Measurements from ENCODE around the gene ZDHHC7. TPM values are rescaled to one million over a fixed set of nuclear protein-coding genes. Genes with fewer than 3 reads are reported as not detected.

The ZDHHC7 gene
- 10 to 100 TPM; 38.7 to 69.6 (median 41.1) TPM for total RNA-seq

GRCh38 chr16:85010931-85011845, at the start of gene ZDHHC7:
Gene ZDHHC7, minus strand, starts transcription at chr16:85011535. Its CDS starts 20,917 bp downstream, at chr16:84990618.
- TF ChIP-seq POLR2A (IDR thresholded peaks at IDR 0.05) (peak; percentile 93), POLR2AphosphoS5 (IDR thresholded peaks at IDR 0.05) (peak; percentile 91 to 95 (median 95))
- TF ChIP-seq, protein P1, sequence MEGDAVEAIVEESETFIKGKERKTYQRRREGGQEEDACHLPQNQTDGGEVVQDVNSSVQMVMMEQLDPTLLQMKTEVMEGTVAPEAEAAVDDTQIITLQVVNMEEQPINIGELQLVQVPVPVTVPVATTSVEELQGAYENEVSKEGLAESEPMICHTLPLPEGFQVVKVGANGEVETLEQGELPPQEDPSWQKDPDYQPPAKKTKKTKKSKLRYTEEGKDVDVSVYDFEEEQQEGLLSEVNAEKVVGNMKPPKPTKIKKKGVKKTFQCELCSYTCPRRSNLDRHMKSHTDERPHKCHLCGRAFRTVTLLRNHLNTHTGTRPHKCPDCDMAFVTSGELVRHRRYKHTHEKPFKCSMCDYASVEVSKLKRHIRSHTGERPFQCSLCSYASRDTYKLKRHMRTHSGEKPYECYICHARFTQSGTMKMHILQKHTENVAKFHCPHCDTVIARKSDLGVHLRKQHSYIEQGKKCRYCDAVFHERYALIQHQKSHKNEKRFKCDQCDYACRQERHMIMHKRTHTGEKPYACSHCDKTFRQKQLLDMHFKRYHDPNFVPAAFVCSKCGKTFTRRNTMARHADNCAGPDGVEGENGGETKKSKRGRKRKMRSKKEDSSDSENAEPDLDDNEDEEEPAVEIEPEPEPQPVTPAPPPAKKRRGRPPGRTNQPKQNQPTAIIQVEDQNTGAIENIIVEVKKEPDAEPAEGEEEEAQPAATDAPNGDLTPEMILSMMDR (IDR thresholded peaks at IDR 0.05): no peak
- intact Hi-C loops (cut with DNase I; ENCODE audit: low total_unique reads): no loop called here
- DNase-seq (ENCODE audit: low spot score in 2 of 2): peak; percentile 64 to 88
- Histone ChIP-seq H3K36me3 (no peaks in the 10 kb centered on the region), H3K27me3 (no peaks in the 10 kb centered on the region), H3K4me1 (peaks cover 0 to 4% of the 10 kb centered on the region in 2 donors), H3K9me3 (no peaks in the 10 kb centered on the region), H3K4me3 (peak within 1 kb of the TSS; percentile 86 to 92 (median 86)), H3K27ac (peak within 1 kb of the TSS; percentile 97)

DNA sequence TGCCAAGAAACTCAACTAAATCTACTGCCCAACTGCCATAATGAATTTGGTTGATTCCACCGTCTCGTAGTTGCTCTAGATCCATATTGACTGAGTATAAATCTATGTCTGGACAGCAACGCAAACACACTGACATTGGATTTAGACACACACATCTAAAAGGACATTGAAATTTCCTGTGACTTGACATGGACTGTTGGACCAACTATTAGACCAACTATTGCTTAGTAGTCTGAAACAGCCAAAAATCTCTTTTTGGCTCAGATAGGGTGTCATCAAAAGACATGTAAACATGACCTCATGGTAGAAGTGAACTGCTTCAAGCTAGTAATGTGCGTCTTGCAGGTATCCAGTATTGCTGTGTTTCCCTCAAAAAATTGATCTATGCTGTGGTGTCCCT, 47.6 kb upstream of the ZDHHC7 start:
- H3K4me1 ChIP-seq: peaks cover 0 to 9% of the 10 kb centered on the region in 2 donors
- intact Hi-C loops (cut with DNase I; ENCODE audit: low total_unique reads): no loop called here
- H3K27ac ChIP-seq: no peak overlapping the region
- no peak overlapping the region for H3K4me3 ChIP-seq
- no peaks in the 10 kb centered on the region for H3K9me3 ChIP-seq
- DNase-seq (ENCODE audit: low spot score in 2 of 2): no peak
- TF ChIP-seq, protein P1 (IDR thresholded peaks at IDR 0.05): no peak
- no peak for TF ChIP-seq POLR2AphosphoS5 (IDR thresholded peaks at IDR 0.05)
- TF ChIP-seq POLR2A (IDR thresholded peaks at IDR 0.05): no peak
- no peaks in the 10 kb centered on the region for H3K27me3 ChIP-seq
- no peaks in the 10 kb centered on the region for H3K36me3 ChIP-seq

DNA sequence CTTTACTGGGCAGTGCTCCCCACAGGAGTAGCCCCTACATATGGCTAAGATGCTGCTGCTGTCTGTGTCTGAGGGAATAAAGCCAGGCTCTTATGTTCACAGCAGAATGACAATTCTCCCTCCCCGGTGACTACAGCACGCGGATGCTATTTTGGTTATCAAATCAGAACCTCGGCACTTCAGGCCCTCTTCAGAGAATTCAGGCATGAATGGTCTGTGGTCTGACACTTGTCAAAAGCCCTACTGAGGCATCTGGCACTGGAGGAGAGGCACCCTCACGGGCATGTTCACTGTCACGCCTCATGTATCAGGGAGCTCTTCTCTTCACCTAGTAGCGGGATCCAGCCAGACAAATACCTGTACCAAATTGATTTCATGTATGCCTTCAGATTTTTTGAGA, 46.6 kb upstream of the ZDHHC7 start:
- Histone ChIP-seq H3K4me1 (peaks cover 0 to 9% of the 10 kb centered on the region in 2 donors), H3K27me3 (no peaks in the 10 kb centered on the region), H3K27ac (no peak overlapping the region), H3K4me3 (no peak overlapping the region), H3K9me3 (no peaks in the 10 kb centered on the region), H3K36me3 (no peaks in the 10 kb centered on the region)
- intact Hi-C loops (cut with DNase I; ENCODE audit: low total_unique reads): no loop called here
- no peak for DNase-seq (ENCODE audit: low spot score in 2 of 2)
- TF ChIP-seq POLR2AphosphoS5 (IDR thresholded peaks at IDR 0.05) (no peak), POLR2A (IDR thresholded peaks at IDR 0.05) (no peak)
- TF ChIP-seq, protein P1 (IDR thresholded peaks at IDR 0.05): no peak

DNA sequence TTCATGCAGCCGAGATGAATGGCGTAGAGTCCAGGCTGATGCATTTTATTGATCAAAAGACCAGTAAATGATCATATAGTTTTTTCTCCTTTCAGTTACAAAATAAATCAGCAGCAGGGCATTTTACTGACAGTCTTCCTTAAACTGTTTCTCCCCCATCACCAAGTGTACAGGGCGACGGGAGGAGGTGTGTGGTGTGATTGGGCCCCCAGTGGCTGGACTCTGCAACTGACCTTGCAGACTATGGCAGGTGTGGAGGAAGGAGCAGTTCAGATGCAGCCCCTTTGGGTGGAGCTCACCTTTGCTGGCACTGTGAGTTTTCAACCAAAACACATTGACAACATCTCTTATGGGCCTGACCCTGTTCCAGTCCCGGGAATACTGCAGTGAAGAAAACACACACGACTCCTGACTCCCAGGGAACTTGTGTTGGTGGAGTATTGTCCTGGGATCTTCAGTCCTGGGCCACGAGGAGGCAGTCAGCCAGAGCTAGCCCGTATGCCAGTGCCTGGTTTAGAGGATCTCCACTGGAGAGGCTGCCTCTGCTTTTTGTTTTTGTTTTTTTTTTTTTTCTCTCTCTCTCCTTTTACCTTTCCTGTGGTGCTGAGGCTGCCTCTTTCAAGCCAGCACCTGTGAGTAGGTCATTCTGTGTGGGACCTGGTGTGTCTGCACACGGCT, 46.0 kb upstream of the ZDHHC7 start:
- intact Hi-C loops (cut with DNase I; ENCODE audit: low total_unique reads): no loop called here
- Histone ChIP-seq H3K27ac (no peak overlapping the region), H3K36me3 (no peaks in the 10 kb centered on the region), H3K27me3 (no peaks in the 10 kb centered on the region), H3K4me3 (no peak overlapping the region), H3K4me1 (peaks cover 0 to 9% of the 10 kb centered on the region in 2 donors), H3K9me3 (no peaks in the 10 kb centered on the region)
- no peak for TF ChIP-seq POLR2A (IDR thresholded peaks at IDR 0.05)
- TF ChIP-seq, protein P1 (IDR thresholded peaks at IDR 0.05): no peak
- no peak for TF ChIP-seq POLR2AphosphoS5 (IDR thresholded peaks at IDR 0.05)
- DNase-seq (ENCODE audit: low spot score in 2 of 2): no peak
